SK-N-SH (cell line): ENCODE measurements around the gene EPS8L2. TPM values are rescaled to one million over a fixed set of nuclear protein-coding genes. Genes with fewer than 3 reads are reported as not detected.

ENCODE experiments used
- CTCF ChIA-PET: fragments of 300-600, 350-600 bp; formaldehyde crosslinking; extraction: SDS; loops from one replicate; lab custom pipeline; 2021; lab: Yijun Ruan, JAX
- POLR2A ChIA-PET: fragments of 350-600 bp; sonication (Branson Sonifier 250); formaldehyde crosslinking; extraction: SDS; loops from one replicate; lab custom pipeline; 2020; ENCODE audit warnings: antibody characterized with exemption, inconsistent platforms; lab: Yijun Ruan, JAX
- DNase-seq: peaks from one replicate; pipeline ENCODE4 v3.0.0; 2012
- H2AFZ ChIP-seq: fragments of 200-600 bp; sonication (generic); 2 replicates; pipeline ENCODE4 v1.8.1; 2016; ENCODE audit warnings: antibody characterized with exemption, mild to moderate bottlenecking, low read depth
- H3F3A ChIP-seq: fragments of 200-600 bp; sonication (generic); replicated peaks from 2 replicates; pipeline ENCODE3; 2016; ENCODE audit warnings: antibody characterized with exemption, mild to moderate bottlenecking; ENCODE audit not compliant: insufficient read depth
- H3K27ac ChIP-seq, 2 experiments: fragments of 200-500 bp in 1 of 2; fragments of 200-600 bp in 1 of 2; sonication (Bioruptor generic) in 1 of 2; sonication (generic), shearing (Covaris generic) in 1 of 2; 2 replicates each; pipeline versions ENCODE4 v1.5.1 to v1.6.1; 2014 to 2016; ENCODE audit warnings: low read depth in 2 of 2, inconsistent platforms in 1 of 2, low read length in 1 of 2, mild to moderate bottlenecking in 1 of 2, mixed read lengths in 1 of 2
- H3K27me3 ChIP-seq: fragments of 200-600 bp; sonication (generic), shearing (Covaris generic); 2 replicates; pipeline ENCODE4 v1.6.1; 2016; ENCODE audit warnings: mixed run types; ENCODE audit not compliant: insufficient read depth
- H3K36me3 ChIP-seq, 2 experiments: fragments of 200-500 bp in 1 of 2; fragments of 200-600 bp in 1 of 2; sonication (Bioruptor generic) in 1 of 2; sonication (generic) in 1 of 2; replicated peaks in 1 of 2; 2 replicates each; pipeline versions ENCODE3 to v1.5.1; 2014 to 2016; ENCODE audit warnings: low read length in 1 of 2, mild to moderate bottlenecking in 1 of 2; ENCODE audit not compliant: insufficient read depth in 2 of 2, control insufficient read depth in 1 of 2
- H3K4me1 ChIP-seq, 2 experiments: fragments of 200-500 bp in 1 of 2; fragments of 200-600 bp in 1 of 2; sonication (Bioruptor generic) in 1 of 2; sonication (generic), shearing (Covaris generic) in 1 of 2; 2 replicates each; pipeline versions ENCODE4 v1.5.1 to v1.6.1; 2014 to 2016; ENCODE audit warnings: low read depth in 1 of 2, low read length in 1 of 2, mixed run types in 1 of 2; ENCODE audit not compliant: insufficient read depth in 2 of 2, control insufficient read depth in 1 of 2
- H3K4me2 ChIP-seq: fragments of 200-600 bp; sonication (generic), shearing (Covaris generic); 2 replicates; pipeline ENCODE4 v1.6.1; 2017; ENCODE audit warnings: mixed run types
- H3K4me3 ChIP-seq, 2 experiments: fragments of 200-500 bp in 1 of 2; fragments of 200-600 bp in 1 of 2; sonication (Bioruptor generic) in 1 of 2; sonication (generic), shearing (Covaris generic) in 1 of 2; 2 replicates each; pipeline versions ENCODE4 v1.5.1 to v1.8.1; 2014 to 2016; ENCODE audit warnings: low read depth in 2 of 2, inconsistent platforms in 1 of 2, low read length in 1 of 2, mild to moderate bottlenecking in 1 of 2, mixed read lengths in 1 of 2, moderate library complexity in 1 of 2
- H3K79me2 ChIP-seq: fragments of 200-600 bp; sonication (generic); 2 replicates; pipeline ENCODE4 v1.8.1; 2017; ENCODE audit warnings: mild to moderate bottlenecking; ENCODE audit not compliant: insufficient read depth
- H3K9ac ChIP-seq: fragments of 200-600 bp; sonication (generic); 2 replicates; pipeline ENCODE4 v1.6.1; 2017; ENCODE audit warnings: mixed run types
- H3K9me2 ChIP-seq: fragments of 200-600 bp; sonication (generic); 2 replicates; pipeline ENCODE4 v1.6.1; 2017; ENCODE audit warnings: mixed run types
- H3K9me3 ChIP-seq: fragments of 200-600 bp; sonication (generic); 2 replicates; pipeline ENCODE4 v1.6.1; 2017; ENCODE audit warnings: mixed run types, mild to moderate bottlenecking, moderate library complexity
- H4K20me1 ChIP-seq: fragments of 200-600 bp; sonication (generic); 2 replicates; pipeline ENCODE4 v1.6.1; 2017; ENCODE audit warnings: mild to moderate bottlenecking, mixed run types; ENCODE audit not compliant: insufficient read depth
- CHD2 ChIP-seq: fragments of 150-350 bp; IDR thresholded peaks from 2 replicates; pipeline ENCODE4 v1.6.1; 2018; ENCODE audit warnings: low read length; ENCODE audit not compliant: partially characterized antibody
- EP300 ChIP-seq, 2 experiments: IDR thresholded peaks; 2 replicates each; pipeline versions ENCODE4 v1.4.0 to v1.6.1; 2012; ENCODE audit warnings: borderline replicate concordance in 1 of 2, low read depth in 1 of 2, low read length in 1 of 2
- EZH2phosphoT487 ChIP-seq: fragments of 200-600 bp; sonication (generic); IDR thresholded peaks from 2 replicates; pipeline ENCODE4 v1.6.1; 2017; ENCODE audit warnings: low read depth, mixed run types, mild to moderate bottlenecking, antibody characterized with exemption, moderate library complexity, borderline replicate concordance
- FOXM1 ChIP-seq: IDR thresholded peaks from 2 replicates; pipeline ENCODE4 v1.4.0; 2012; ENCODE audit warnings: low read depth, mild to moderate bottlenecking
- GABPA ChIP-seq: IDR thresholded peaks from 2 replicates; pipeline ENCODE4 v1.4.0; 2012; ENCODE audit warnings: low read depth, mild to moderate bottlenecking
- PBX3 ChIP-seq: IDR thresholded peaks from 2 replicates; pipeline ENCODE4; 2012
- POLR2AphosphoS5 ChIP-seq: IDR thresholded peaks from 2 replicates; pipeline ENCODE4 v1.6.1; 2012; ENCODE audit warnings: low read depth, low read length
- RAD21 ChIP-seq: IDR thresholded peaks from 2 replicates; pipeline ENCODE4 v1.6.1; 2012; ENCODE audit warnings: mild to moderate bottlenecking, low read length
- REST ChIP-seq: IDR thresholded peaks from 2 replicates; pipeline ENCODE4 v1.6.1; 2012; ENCODE audit warnings: mild to moderate bottlenecking, low read depth, low read length, moderate library complexity
- RFX5 ChIP-seq: IDR thresholded peaks from 2 replicates; pipeline ENCODE4 v1.6.1; 2012; ENCODE audit warnings: mild to moderate bottlenecking, improper control_type of control experiment, low read length
- SIN3A ChIP-seq: IDR thresholded peaks from 2 replicates; pipeline ENCODE4 v1.6.1; 2012; ENCODE audit warnings: low read depth, mild to moderate bottlenecking, low read length, moderate library complexity, borderline replicate concordance
- SMC3 ChIP-seq: IDR thresholded peaks from 2 replicates; pipeline ENCODE4 v1.6.1; 2012; ENCODE audit warnings: low read depth, low read length, improper control_type of control experiment
- YY1 ChIP-seq: IDR thresholded peaks from 2 replicates; pipeline ENCODE4 v1.4.0; 2012; ENCODE audit warnings: low read depth, mild to moderate bottlenecking
- ZBTB33 ChIP-seq: IDR thresholded peaks from 2 replicates; pipeline ENCODE4 v1.4.0; 2012; ENCODE audit warnings: low read depth, borderline replicate concordance
- WGBS: methylation state at CpG from one replicate; pipeline ENCODE4 v1.1.6; 2017; ENCODE audit warnings: low lambda C conversion rate; 5-methylcytosine and 5-hydroxymethylcytosine counted together
- polyA plus RNA-seq, 3 experiments: library from polyadenylated mRNA; depleted of rRNA; stranded (reverse); fragments of >200 nt; gene quantifications; 2 replicates each; pipeline ENCODE4 v1.2.3, GENCODE V29; 2012
- TF ChIP-seq, protein P1 (sequence below): IDR thresholded peaks from 2 replicates; pipeline ENCODE4 v1.4.0; 2012; ENCODE audit warnings: low read depth, borderline replicate concordance
- TF ChIP-seq, protein P2 (sequence below): fragments of 200-600 bp; sonication (generic); IDR thresholded peaks from 2 replicates; pipeline ENCODE4 v1.6.1; 2017; ENCODE audit warnings: antibody characterized with exemption, mild to moderate bottlenecking, moderate library complexity

EPS8L2 gene
- polyA plus RNA-seq, 1 of the 3 experiments (the other 2 are of a cell fraction), result 0.74 TPM

DNA sequence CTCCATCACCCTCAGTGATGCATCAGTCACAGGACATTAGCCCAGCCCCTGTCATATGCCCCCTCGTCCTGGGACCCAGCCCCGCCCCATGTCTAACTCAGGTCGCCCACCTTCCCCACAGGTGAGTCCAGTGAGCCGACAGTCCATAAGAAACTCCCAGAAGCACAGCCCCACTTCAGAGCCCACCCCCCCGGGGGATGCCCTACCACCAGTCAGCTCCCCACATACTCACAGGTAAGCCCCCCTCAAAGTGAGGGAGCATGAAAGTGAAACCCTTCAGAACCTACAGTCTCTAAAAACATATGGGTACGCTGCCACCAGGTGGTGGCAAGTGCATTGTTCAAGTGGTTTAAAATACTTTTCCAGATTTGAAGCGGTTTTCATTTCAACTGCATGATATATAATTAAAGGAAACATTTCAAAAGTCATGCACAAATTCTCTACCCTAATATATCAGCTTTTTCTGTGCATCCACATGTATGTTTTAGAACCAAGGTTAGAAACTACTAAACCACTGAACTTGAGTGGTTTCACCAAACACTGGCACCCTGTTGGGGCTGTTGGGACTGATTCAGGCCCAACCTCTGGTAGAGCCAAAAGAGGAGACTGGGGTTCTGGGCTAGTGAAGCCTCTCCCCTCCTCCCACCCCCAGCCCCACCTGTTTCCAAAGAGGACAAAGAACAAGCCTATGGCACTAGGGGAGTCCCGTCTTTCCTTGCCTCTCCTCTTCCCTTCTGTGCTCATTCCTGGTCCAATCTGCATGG is 17.3 kb downstream of the EPS8L2 start:
- H2AFZ ChIP-seq, result no peak overlapping the region
- H3K4me3 ChIP-seq, result peak overlapping the region in 1 of 2 experiments; percentile 42; a peak in 1 of 4 replicates
- peaks cover 47% of the 10 kb centered on the region for H3K27me3 ChIP-seq
- H3K36me3 ChIP-seq, result no peaks in the 10 kb centered on the region
- H3K9me2 ChIP-seq, result no peaks in the 10 kb centered on the region
- H4K20me1 ChIP-seq, result no peaks in the 10 kb centered on the region
- peaks cover 0 to 20% of the 10 kb centered on the region in 2 experiments; a peak in 1 of 4 replicates for H3K4me1 ChIP-seq
- TF ChIP-seq SMC3 (peak; percentile 33; the same call in 1 of the 2 replicates), GABPA (no peak), REST (no peak), RAD21 (peak; percentile 80), EZH2phosphoT487 (no peak), RFX5 (no peak), EP300 (IDR thresholded peaks at IDR 0.05; ENCODE audit: borderline replicate concordance in 1 of 2, low read depth in 1 of 2, low read length in 1 of 2) (no peak), SIN3A (no peak), FOXM1 (no peak), POLR2AphosphoS5 (no peak), CHD2 (no peak), ZBTB33 (no peak), YY1 (no peak), PBX3 (no peak)
- TF ChIP-seq, protein P1, sequence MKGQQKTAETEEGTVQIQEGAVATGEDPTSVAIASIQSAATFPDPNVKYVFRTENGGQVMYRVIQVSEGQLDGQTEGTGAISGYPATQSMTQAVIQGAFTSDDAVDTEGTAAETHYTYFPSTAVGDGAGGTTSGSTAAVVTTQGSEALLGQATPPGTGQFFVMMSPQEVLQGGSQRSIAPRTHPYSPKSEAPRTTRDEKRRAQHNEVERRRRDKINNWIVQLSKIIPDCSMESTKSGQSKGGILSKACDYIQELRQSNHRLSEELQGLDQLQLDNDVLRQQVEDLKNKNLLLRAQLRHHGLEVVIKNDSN, result no peak
- TF ChIP-seq, protein P2, sequence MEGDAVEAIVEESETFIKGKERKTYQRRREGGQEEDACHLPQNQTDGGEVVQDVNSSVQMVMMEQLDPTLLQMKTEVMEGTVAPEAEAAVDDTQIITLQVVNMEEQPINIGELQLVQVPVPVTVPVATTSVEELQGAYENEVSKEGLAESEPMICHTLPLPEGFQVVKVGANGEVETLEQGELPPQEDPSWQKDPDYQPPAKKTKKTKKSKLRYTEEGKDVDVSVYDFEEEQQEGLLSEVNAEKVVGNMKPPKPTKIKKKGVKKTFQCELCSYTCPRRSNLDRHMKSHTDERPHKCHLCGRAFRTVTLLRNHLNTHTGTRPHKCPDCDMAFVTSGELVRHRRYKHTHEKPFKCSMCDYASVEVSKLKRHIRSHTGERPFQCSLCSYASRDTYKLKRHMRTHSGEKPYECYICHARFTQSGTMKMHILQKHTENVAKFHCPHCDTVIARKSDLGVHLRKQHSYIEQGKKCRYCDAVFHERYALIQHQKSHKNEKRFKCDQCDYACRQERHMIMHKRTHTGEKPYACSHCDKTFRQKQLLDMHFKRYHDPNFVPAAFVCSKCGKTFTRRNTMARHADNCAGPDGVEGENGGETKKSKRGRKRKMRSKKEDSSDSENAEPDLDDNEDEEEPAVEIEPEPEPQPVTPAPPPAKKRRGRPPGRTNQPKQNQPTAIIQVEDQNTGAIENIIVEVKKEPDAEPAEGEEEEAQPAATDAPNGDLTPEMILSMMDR, result peak; percentile 73
- no peak overlapping the region for H3K27ac ChIP-seq
- H3K79me2 ChIP-seq, result no peaks in the 10 kb centered on the region
- H3K9ac ChIP-seq, result no peak overlapping the region
- CTCF ChIA-PET, result interaction anchor here (0.6 to 11.8 kb wide), 27 partner anchors 9 to 298 kb away, joined by 3 to 150 read pairs (median 4); partner anchors contain the start of genes DEAF1, LMNTD2, PHRF1 and TALDO1
- peak overlapping the region; percentile 49; the same call in 1 of the 2 replicates for H3K4me2 ChIP-seq
- whole genome bisulfite sequencing, result 27% methylated on average over 8 of the region's 8 CpGs
- peaks cover 9% of the 10 kb centered on the region for H3F3A ChIP-seq
- POLR2A ChIA-PET, result no interaction called here
- peak; percentile 70 for DNase-seq
- H3K9me3 ChIP-seq, result no peaks in the 10 kb centered on the region
